ENCODE data around the gene TRAFD1.

The TRAFD1 gene

DNA sequence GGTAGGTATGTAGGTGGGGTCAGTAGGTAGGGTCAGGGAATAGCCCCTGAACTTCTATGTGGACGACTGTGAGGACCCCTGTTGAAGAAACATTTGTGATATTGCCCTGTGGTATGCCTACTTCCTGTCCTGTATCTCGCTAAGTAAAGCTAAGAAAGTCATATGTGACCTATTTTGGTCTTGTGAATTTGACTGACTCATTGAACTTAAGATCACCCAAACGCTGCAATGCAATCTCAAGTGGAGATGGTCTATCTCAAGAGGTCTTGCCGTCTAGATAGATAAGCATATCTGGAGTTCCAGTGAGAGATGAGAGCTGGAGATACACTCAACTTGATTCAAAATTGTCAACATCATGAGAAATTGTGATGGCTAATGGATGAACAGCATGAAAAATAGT, 73.8 kb downstream of the TRAFD1 start:
- DNase-seq (ENCODE audit: low spot score), result no peak

Data from LoVo (cell line).